Right forelimb (tissue), 1 donor: Measurements from ENCODE around the gene LRSAM1.
A peak's percentile ranks its signal among the peaks of the same experiment; 100 is the strongest.

Experiments used
- DNase-seq: peaks from one replicate; pipeline ENCODE4 v3.0.0-alpha.2; 2018

LRSAM1 gene

GRCh38 chr9:127450830-127451607 is at the start of gene LRSAM1, which contains the start of gene RPL12:
Gene LRSAM1 (plus strand): TSS chr9:127451510. CDS start chr9:127454528, 3,018 bp downstream.
Gene RPL12 (minus strand): TSS chr9:127451406. CDS start chr9:127451317, 89 bp downstream.
- peak; percentile 99 for DNase-seq

DNA sequence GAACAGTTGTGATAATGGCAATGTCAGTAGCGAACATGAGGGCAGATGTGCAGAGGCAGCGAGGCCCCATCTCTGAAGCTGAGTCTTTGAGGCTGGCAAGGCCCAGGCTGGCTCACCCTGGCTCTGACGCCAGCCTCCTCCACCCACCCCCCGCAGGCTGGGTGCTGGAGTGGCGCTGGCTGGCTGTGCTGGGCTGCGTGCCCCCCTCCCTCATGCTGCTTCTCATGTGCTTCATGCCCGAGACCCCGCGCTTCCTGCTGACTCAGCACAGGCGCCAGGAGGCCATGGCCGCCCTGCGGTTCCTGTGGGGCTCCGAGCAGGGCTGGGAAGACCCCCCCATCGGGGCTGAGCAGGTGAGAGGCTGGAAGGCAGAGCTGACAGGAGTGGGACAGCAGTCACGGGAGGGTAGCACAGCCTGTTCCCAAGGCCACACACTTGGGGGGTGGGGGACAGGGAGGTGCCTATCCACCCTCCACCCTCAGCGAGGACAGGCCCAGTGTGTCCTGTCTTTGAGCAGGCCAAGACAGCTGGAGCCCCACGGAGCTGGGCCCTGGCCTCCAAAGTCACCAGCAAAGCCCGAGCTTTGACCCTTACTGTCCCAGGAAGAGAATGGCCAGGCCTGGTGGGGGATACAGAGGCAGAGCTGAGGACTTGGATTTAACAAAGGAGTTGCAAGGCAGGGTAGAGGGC is 48.8 kb upstream of the LRSAM1 start:
- DNase-seq, result no peak

- DNase-seq, result no peak
These were observed 47.7 kb upstream of the LRSAM1 start for GRCh38 chr9:127403507-127404192.

GRCh38 chr9:127404631-127405030 is 46.7 kb upstream of the LRSAM1 start:
- no peak for DNase-seq

- DNase-seq, result no peak
These were observed 45.8 kb upstream of the LRSAM1 start for GRCh38 chr9:127405344-127406125.

DNA sequence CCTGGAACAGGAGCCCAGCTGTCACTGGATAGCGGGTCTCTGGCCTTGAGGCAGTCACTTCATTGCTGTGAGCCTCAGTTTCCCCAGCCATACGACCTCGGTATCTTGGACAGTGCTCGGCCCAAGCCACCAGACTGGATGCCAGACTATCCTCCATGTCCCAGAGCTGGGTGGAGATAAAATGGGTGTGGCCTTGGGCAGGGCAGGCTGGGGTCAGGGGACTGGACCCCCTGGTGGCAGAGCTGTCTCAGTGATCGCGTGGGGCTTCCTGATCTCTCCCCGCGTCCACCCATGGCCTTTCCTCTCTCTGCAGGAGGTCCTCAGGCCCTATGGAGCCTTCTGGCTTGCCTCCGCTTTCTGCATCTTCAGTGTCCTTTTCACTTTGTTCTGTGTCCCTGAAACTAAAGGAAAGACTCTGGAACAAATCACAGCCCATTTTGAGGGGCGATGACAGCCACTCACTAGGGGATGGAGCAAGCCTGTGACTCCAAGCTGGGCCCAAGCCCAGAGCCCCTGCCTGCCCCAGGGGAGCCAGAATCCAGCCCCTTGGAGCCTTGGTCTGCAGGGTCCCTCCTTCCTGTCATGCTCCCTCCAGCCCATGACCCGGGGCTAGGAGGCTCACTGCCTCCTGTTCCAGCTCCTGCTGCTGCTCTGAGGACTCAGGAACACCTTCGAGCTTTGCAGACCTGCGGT is 44.4 kb upstream of the LRSAM1 start:
- DNase-seq, result no peak

- DNase-seq, result no peak
These were observed 43.8 kb upstream of the LRSAM1 start for GRCh38 chr9:127407492-127407843.

GRCh38 chr9:127411122-127411521 is 40.2 kb upstream of the LRSAM1 start:
- DNase-seq, result no peak

GRCh38 chr9:127415141-127415540 is 36.2 kb upstream of the LRSAM1 start:
- DNase-seq, result no peak

- DNase-seq, result no peak
These were observed 35.7 kb upstream of the LRSAM1 start for GRCh38 chr9:127415657-127416056.

GRCh38 chr9:127417131-127418036 is 33.9 kb upstream of the LRSAM1 start:
- no peak for DNase-seq

- DNase-seq, result no peak
These were observed 33.3 kb upstream of the LRSAM1 start for GRCh38 chr9:127418037-127418471.

DNA sequence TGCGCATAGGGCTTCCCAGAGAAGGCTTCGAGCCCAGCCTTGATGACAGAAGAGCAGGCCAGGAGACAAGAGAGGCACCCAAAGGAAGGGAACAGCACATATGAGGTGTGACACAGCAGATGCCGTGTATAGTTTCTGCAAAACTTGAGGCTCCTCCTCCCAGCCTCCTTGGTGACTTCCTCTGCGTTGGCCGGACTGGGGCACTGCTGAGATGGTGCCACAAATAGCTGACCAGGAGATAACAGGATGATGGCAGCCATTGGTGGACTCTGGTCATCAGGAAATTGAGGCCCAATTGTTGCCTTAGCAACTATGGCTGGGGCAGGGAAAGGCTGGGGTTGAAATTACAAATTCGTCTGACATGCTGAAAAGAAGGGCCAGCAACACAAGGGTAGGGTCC is 32.0 kb upstream of the LRSAM1 start:
- no peak for DNase-seq

- DNase-seq, result no peak
These were observed 30.3 kb upstream of the LRSAM1 start for GRCh38 chr9:127421057-127421456.

DNA sequence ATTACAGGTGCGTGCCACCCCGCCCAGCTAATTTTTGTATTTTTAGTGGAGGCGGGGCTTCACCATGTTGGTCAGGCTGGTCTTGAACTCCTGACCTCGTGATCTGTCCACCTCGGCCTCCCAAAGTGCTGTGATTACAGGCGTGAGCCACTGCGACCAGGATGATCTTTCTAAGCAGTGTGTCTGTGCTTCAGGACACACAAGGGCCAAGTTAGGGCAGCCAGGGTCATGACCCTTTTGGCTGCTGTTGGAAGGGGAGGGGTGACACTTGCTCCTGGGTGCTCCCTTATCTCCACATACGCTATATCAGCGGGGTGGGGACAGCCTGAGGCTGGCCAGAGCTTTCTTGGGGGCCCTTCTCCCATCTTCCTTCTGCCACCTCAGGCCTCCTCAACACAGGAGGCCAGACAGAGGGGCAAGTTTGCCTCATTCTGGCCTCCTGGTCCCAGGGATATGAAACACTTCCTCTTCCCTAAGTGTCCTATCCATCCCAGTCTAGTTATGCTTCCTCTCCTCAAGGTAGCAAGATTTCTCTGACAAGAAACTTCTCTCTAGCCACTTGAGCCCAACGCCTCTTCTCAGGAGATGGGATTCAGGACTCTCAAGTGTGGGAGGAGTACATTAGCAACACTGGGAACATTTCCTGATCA is 29.1 kb upstream of the LRSAM1 start:
- no peak for DNase-seq

DNA sequence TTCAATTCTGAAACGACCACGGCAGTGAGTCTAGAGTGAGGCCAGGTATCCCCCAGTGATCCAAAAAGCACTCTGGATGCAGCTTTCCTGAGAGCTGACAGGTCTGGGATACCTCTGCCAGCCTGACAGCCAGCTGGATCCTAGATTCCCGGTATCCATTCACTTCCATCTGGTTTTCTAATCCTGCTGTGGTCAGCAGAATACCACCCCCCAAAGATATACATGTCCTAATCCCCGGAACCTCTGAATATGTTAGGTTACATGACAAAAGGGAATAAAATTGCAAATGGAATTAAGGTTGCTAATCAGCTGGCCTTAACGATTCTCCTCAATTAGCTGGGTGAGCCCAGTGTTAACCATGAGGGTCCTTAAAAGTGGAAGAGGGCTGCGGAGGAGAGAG is 28.5 kb upstream of the LRSAM1 start:
- DNase-seq, result no peak

GRCh38 chr9:127423476-127423933 is 27.8 kb upstream of the LRSAM1 start:
- no peak for DNase-seq

DNA sequence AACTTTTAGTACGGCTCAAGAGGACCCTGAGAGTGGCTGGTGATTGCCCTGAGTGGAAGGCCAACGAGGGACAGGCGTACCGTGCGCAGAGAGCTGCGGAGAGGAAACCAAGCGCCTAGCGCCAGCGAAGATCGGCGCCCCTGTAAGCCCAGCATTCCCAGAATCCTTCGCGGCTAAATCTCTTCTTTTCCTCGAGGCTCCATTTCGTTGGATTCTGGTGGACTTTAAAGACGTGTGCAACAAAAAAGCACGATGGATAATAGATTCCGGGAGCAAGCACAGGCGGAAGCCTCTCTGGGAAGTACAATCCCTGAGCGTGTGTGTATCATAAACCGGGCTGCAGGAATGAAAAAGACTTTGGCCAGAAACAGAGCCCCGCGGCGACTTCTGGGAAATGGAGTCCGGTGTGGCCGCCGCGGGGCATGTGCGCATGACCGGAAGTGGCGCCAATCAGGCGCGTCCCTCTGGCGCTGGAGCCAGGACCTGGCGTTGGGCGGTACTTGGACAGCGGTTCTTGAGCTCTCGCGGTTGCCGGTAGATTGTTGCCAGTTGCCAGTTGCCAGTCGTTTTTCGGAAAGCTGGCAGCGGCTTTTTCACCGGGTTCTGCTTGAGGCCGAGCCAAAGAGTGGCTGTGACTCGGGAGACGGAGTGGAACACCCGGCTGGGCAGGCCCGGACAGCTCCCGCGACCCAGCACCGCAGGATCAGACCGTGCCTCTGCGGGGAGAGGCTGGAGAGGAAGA is 27.2 kb upstream of the LRSAM1 start, which contains the start of gene ZNF79:
Gene ZNF79, plus strand, starts transcription at position 449 of the 742 bp plus-strand sequence. CDS start 406 bp downstream, outside the sequence.
- DNase-seq, result peak; percentile 98

GRCh38 chr9:127424676-127424999 is 26.7 kb upstream of the LRSAM1 start:
- DNase-seq, result no peak

- DNase-seq, result no peak
These were observed 24.6 kb upstream of the LRSAM1 start for GRCh38 chr9:127426756-127427155.
